Activated CD4-positive, CD25-positive, alpha-beta regulatory T cell treated with anti-CD3 and anti-CD28 coated beads, Interleukin-2, amount 50 U/mL, for 72 hours (primary cell): ENCODE results near the gene FAM237A.

ENCODE experiments used
- DNase-seq: peaks from one replicate; pipeline ENCODE4 v3.0.0; 2021

FAM237A gene

GRCh38 chr2:206692971-206693370 lies 50.7 kb downstream of the FAM237A start:
- DNase-seq, result no peak

GRCh38 chr2:206693399-206694137 lies 51.3 kb downstream of the FAM237A start:
- no peak for DNase-seq

DNA sequence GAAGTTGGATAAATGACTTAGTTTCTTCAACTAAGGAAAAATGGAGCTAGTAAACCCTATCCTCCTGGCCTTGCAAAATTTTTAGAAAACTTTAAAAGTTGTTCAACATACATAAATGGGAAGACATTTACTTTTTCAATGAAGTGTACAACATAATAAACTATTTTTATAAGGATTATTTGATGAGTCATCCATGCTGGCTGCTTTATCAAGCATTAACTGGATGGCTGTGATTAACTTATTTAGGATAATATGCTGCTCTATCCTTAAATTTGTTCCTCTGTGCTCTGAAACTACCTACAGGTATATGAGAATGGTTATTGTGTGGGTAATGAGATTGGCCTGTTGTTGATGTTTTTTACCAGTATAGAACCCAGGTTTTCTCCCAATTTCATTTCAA lies 54.6 kb downstream of the FAM237A start:
- DNase-seq, result no peak

DNA sequence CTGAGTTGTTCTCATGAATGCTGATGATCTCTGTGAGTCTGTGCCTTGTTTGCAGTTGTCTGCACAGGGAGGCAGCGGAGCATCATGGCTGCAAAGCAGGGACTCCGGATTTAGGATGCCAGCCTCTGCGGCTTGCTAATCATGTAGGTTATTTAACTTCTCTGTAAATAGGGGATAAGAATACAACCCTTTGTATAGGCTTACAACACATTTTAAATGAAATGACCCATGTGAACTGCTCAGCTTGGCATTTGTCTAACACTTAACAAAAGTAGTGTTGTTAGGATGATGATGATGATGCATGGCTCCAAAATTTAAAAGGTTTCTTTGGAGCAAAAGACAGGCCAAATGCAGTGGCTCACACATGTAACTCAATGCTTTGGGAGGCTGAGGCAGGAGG lies 56.5 kb downstream of the FAM237A start:
- no peak for DNase-seq
